HG02970 (cell line): Measurements from ENCODE around the gene SHROOM3.

Experiments used
- ATAC-seq: cut with Tn5 transposase; IDR thresholded peaks from one replicate; pipeline ENCODE4 v1.9.1; 2021; ENCODE audit warnings: mild to moderate bottlenecking, moderate library complexity, moderate number of reproducible peaks; ENCODE audit not compliant: unreplicated experiment, low FRiP score

The SHROOM3 gene

GRCh38 chr4:76733068-76733771 is 298.2 kb downstream of the SHROOM3 start:
- no peak for ATAC-seq

DNA sequence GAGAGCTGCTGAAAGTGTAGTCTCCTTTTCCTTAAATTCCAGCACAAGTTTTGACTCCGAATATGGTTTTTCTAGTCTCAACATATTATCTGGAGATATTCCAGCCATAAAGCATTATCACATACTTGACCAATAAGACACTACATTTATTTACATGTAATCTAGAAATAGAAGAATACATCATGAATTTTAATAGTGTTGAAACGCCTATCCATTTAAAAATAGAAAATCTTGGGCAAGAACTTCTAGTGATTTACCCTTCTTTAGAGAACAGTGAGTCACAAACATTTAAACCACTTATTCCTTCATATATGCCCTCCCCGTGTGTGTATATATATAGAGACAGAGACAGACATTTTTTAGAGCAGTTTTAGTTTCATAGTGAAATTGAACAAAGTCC is 301.4 kb downstream of the SHROOM3 start:
- ATAC-seq = no peak

GRCh38 chr4:76737180-76737579 is 302.2 kb downstream of the SHROOM3 start:
- no peak for ATAC-seq

- ATAC-seq = no peak
Observed at GRCh38 chr4:76737771-76738085, 302.7 kb downstream of the SHROOM3 start.

DNA sequence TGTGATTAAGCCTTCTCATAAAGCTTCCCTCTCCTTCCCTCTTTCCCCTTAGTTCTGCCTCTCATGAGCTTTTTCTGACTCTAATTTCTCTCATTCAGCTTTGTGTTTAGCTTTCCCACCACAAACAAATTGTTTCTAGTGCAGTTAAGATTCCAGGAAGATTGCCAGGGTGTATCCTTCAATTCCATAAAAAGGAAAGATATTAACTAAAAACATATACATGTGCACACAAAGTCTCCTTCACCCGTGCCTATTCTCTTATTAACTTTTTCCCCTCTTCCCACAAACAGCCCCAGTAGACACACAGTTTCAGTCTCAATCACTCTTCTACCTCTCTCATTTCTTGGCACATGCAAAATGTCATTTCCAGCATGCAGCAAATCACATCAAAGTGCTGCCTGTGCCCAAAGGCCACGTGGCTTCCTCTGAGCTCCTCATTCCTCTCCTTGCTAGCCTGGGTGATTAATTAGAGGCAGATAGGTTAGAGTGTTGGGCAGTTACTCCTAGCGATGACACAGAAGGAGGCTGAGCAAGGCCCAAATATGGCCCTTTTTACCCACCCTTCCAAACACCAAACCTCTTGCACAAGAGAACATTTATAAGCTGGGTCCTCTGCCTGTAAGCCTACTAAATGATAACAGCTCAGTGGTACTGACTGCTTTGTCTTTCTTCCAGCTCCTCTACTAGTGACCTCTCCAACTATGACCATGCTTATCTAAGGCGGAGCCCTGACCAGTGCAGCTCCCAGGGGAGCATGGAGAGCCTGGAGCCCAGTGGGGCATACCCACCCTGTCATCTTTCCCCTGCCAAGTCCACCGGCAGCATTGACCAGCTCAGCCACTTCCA is 303.3 kb downstream of the SHROOM3 start:
- ATAC-seq = no peak

DNA sequence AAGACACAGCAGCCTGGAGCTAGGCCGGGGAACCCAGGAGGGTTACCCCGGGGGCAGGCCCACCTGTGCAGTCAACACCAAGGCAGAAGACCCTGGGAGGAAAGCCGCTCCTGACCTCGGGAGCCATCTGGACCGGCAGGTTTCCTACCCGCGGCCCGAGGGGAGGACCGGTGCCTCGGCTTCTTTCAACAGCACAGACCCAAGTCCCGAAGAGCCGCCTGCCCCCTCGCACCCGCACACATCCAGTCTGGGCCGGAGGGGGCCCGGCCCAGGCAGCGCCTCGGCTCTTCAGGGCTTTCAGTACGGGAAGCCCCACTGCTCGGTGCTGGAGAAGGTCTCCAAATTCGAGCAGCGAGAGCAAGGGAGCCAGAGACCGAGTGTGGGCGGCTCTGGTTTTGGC is 305.2 kb downstream of the SHROOM3 start:
- ATAC-seq = no peak

DNA sequence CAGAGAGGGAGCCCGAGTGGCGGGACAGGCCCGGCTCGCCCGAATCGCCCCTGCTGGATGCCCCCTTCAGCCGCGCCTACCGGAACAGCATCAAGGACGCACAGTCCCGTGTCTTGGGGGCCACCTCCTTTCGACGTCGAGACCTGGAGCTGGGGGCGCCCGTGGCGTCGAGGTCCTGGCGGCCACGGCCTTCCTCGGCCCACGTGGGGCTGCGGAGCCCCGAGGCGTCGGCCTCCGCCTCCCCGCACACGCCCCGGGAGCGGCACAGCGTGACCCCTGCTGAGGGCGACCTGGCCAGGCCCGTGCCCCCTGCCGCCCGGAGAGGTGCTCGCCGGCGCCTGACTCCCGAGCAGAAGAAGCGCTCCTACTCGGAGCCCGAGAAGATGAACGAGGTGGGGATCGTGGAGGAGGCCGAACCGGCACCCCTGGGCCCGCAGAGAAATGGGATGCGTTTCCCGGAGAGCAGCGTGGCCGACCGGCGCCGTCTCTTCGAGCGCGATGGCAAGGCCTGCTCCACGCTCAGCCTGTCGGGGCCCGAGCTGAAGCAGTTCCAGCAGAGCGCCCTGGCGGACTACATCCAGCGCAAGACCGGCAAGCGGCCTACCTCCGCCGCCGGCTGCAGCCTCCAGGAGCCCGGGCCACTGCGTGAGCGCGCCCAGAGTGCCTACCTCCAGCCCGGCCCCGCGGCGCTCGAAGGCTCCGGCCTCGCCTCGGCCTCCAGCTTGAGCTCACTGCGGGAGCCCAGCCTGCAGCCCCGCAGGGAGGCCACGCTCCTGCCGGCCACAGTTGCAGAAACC is 306.0 kb downstream of the SHROOM3 start:
- no peak for ATAC-seq

GRCh38 chr4:76741663-76742020 is 306.6 kb downstream of the SHROOM3 start:
- no peak for ATAC-seq

- ATAC-seq = no peak
Observed at GRCh38 chr4:76744241-76744921, 309.4 kb downstream of the SHROOM3 start.

GRCh38 chr4:76745240-76745639 is 310.2 kb downstream of the SHROOM3 start:
- no peak for ATAC-seq

- no peak for ATAC-seq
Observed at GRCh38 chr4:76747563-76747962, 312.5 kb downstream of the SHROOM3 start.

DNA sequence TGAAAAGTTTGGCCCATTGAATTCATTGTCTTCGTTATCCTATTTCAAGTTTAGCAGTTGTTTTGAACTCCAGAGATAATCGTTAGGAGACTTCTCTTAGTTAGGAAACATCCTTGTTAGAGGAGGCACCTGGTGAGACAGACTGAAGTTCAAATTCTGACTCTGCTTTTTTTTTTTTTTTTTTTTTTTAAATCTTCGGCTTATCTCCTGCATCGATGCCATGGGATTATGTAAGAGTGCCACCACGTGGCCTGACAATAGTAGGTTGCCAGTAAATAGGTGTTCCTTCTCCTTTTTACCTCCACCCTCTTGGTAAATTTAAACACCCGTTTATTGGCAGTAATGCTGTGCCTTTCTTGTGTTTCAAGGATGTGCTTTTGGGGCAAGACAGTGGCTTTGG is 313.6 kb downstream of the SHROOM3 start:
- ATAC-seq = no peak

- ATAC-seq = no peak
Observed at GRCh38 chr4:76749355-76749754, 314.3 kb downstream of the SHROOM3 start.

DNA sequence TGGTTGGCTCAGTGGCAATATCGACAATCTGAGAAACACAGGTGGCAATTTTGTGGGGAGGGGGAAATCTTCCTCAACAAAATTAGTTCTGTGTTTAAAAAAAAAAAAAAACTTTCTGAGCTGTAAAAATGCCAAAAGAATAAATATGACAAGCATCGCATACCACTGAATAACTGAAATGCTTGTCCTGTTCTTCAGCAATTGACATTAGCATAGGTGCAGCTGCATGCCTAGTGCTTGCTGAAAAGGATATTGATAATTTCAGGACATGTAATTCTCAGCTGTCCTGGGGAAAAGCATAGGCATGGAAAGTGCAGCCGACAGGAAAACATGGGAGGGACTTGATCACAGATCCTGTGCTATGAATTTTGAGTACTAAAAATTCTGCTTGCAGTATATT is 315.7 kb downstream of the SHROOM3 start:
- no peak for ATAC-seq

DNA sequence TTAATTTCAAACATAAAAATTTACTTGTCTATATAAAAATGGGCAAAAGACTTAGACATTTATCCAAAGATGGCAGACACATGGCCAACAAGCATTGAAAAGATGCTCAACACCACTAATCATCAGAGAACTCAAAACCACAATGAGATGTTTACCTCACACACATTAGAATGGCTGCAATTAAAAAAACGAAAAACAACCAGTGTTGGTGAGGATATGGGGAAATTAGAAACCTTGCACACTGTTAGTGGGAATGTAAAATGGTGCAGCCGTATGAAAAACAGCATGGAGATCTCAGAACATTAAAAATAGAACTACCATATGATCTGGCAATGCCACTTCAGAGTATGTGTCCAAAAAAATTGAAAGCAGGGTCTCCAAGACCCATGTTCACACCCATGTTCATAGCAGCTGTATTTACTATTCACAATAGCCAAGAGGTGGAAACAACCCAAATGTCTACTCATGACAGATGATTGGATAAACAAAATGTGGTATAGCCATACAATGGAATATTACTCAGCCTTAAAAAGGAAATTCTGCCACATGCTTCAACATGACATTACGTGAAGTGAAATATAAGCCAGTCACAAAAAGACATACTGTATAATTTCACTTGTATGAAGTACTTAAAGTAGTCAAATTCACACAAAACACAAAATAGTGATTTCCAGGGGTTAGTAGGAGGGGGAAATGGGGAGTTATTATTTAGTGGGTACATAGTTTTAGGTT is 316.7 kb downstream of the SHROOM3 start:
- no peak for ATAC-seq

DNA sequence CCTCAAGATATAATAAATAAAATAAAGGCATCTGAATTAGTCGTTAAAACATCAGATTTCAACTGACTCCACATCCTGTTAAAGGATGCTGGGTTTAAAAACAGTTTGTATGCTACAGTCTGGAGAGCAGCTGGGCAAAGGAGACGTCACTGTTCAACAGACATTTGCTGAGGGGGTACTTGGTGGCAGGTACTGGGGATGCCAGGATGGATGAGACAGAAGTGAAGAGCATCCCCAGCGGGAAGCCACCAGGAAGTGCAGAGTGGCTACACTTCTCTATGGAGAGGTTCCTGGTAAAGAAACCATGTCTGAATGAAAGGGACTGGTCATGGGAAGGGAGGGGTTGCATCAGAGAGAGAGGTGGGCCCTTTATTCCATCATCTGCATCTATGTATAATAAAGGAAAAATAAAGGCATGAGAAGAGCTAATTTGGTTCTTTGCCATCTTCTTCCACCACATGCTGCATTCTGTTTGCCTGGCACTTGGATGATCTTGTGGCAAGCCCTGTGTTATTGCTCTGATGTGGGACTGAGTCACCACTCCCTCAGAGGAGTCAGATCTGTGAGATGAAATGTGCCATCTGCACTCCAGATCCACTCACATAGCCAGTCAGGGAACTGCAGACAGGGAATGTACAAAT is 318.0 kb downstream of the SHROOM3 start:
- no peak for ATAC-seq

GRCh38 chr4:76753814-76754213 is 318.8 kb downstream of the SHROOM3 start:
- no peak for ATAC-seq

DNA sequence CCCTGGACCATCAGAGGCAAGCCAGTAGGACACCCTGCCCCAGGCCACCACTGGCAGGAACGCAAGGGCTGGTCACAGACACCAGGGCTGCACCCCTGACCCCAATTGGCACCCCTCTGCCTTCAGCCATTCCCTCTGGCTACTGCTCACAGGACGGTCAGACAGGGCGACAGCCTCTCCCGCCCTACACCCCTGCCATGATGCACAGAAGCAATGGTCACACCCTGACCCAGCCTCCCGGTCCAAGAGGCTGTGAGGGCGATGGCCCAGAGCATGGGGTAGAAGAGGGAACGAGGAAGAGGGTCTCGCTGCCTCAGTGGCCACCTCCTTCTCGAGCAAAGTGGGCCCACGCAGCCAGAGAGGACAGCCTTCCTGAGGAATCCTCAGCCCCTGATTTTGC is 319.4 kb downstream of the SHROOM3 start:
- ATAC-seq = no peak

DNA sequence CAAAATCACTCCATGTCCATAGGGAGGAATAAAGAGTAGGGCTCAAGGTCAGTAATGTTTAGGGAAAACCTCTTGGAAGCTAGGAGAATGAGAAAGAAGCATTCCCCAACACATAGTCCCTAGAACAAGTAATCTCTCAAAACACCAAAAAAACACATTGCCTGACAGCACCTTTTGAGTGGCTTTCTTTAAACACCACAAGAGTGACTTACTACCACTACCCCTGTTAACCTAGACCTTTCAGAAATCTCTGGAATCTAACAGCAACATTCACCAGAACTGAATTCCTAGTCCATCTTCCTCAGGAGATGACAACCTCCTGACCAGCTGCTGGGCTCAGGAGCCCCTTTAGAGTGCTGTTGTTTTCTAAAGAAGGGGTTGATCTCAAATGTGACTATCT is 320.7 kb downstream of the SHROOM3 start:
- no peak for ATAC-seq

DNA sequence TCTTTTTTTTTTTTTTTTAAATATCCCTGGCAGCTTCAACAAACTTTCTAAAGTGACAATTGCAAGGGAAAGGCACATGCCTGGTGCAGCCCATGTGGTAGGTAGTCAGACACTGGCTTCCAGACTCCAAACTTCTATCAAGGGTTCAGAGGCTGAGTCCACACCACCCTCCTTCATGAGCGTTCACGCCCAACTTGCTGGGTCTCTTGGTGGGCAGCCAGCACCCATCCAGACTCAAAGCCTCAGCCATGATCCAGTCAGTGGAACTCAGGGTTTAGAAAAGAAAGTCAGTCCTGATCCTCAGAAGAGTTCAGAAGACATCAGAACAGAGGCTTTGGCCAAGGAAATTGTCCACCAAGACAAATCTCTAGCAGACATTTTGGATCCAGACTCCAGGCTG is 321.4 kb downstream of the SHROOM3 start:
- ATAC-seq = no peak
